ENCODE measurements around the gene HNRNPA0. TPM values are rescaled to one million over a fixed set of nuclear protein-coding genes. Genes with fewer than 3 reads are reported as not detected.

Gene HNRNPA0
- total and polyA plus RNA-seq, 2 of the 8 experiments (the other 6 are each of a cell fraction or from before 2014, with no cell fraction given): 22.0 to 71.3 TPM

DNA sequence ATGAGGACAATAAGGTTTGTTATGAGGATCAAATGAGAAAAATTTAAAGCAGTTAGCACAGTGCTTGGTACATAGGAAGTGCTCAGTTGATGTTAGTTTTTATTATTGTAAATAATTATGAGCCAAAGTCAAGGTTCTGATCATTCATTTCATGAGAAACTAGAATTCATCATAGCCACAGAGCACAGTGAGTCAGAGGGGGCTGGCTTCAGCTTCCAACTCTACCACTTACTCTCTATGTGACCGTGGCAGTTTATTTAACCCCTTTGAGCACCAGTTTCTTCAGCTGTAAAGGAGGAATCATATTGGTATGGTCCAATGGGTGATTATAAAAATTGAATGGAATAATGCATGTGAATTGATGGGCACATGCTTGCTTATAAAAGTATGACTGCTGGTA, 57.7 kb downstream of the HNRNPA0 start:
- H3K4me2 ChIP-seq (ENCODE audit: insufficient read depth in 1 of 2, low read depth in 2 of 2, low read length in 2 of 2): no peak overlapping the region
- no peak overlapping the region for H4K91ac ChIP-seq (replicated peaks; ENCODE audit: insufficient read length, low read length)
- H3K9ac ChIP-seq (replicated peaks in 1 of 4; ENCODE audit: extremely low read depth in 1 of 4, low read depth in 3 of 4, low read length in 3 of 4): no peak overlapping the region
- no peak overlapping the region for H2BK12ac ChIP-seq (ENCODE audit: low read depth, low read length)
- H2BK120ac ChIP-seq (replicated peaks; ENCODE audit: low read depth, low read length): no peak overlapping the region
- no peak overlapping the region for H3K4ac ChIP-seq (replicated peaks; ENCODE audit: insufficient read length, low read depth, low read length)
- H3K4me1 ChIP-seq (replicated peaks in 1 of 4; ENCODE audit: control insufficient read depth in 3 of 4, insufficient read depth in 4 of 4, low read length in 3 of 4): peaks cover 0 to 2% (median 0%) of the 10 kb centered on the region in 4 experiments; a peak in 3 of 7 replicates
- no peak overlapping the region for H3K4me3 ChIP-seq (ENCODE audit: extremely low read depth in 1 of 4, insufficient read depth in 2 of 4, low read depth in 3 of 4, low read length in 4 of 4)
- no peak overlapping the region for H3K27ac ChIP-seq (ENCODE audit: low read depth, low read length)
- H3K56ac ChIP-seq (replicated peaks; ENCODE audit: insufficient read length, low read depth, low read length): no peak overlapping the region
- H2AK5ac ChIP-seq (ENCODE audit: low read depth, low read length): no peak overlapping the region
- no peaks in the 10 kb centered on the region for H3K79me2 ChIP-seq (ENCODE audit: control insufficient read depth in 1 of 2, insufficient read depth in 2 of 2, low read length in 2 of 2)
- H2BK5ac ChIP-seq (ENCODE audit: low read depth, low read length): no peak overlapping the region
- H3K14ac ChIP-seq (ENCODE audit: insufficient read length): no peak overlapping the region
- H3K79me1 ChIP-seq (ENCODE audit: low read depth, low read length): no peaks in the 10 kb centered on the region
- no peak overlapping the region for H4K8ac ChIP-seq (ENCODE audit: extremely low read depth, insufficient read depth, low read length)
- CTCF ChIA-PET (ENCODE audit: partially characterized antibody): interaction anchor here (0.7 to 3.1 kb wide), 4 partner anchors 11 to 67 kb away, joined by 3 to 15 read pairs (median 8); no protein-coding TSS in a partner anchor
- H3K18ac ChIP-seq (ENCODE audit: extremely low read depth, low read length): no peak overlapping the region
- H4K5ac ChIP-seq (ENCODE audit: insufficient read length, low read depth, low read length): no peak overlapping the region
- FAIRE-seq (no peak), DNase-seq (ENCODE audit: low read depth in 1 of 2, low spot score in 2 of 2) (no peak)
- H3K9me3 ChIP-seq (ENCODE audit: insufficient read depth in 2 of 2, low read depth in 1 of 2, low read length in 1 of 2): no peaks in the 10 kb centered on the region
- WGBS, 2 experiments (ENCODE audit: extremely low coverage in 1 of 2, insufficient coverage in 1 of 2, insufficient read length in 1 of 2, insufficient replicate concordance in 2 of 2, low coverage in 1 of 2, low lambda C conversion rate in 2 of 2, missing lambda C conversion rate in 1 of 2): 0% methylated on average over 1 of the region's 1 CpG; no CpG with 5 or more reads in 1 of the 2 experiments
- H3K23ac ChIP-seq (ENCODE audit: insufficient read length): no peak overlapping the region
- H4K20me1 ChIP-seq (replicated peaks in 1 of 2; ENCODE audit: control insufficient read depth in 1 of 2, insufficient read depth in 2 of 2, low read length in 2 of 2): no peaks in the 10 kb centered on the region
- H3K36me3 ChIP-seq (ENCODE audit: control insufficient read depth in 2 of 4, insufficient read depth in 4 of 4, low read length in 3 of 4): peaks cover 0 to 6% (median 3%) of the 10 kb centered on the region in 4 experiments; a peak in 3 of 8 replicates
- H3K27me3 ChIP-seq (replicated peaks in 1 of 4; ENCODE audit: control insufficient read depth in 3 of 4, extremely low read depth in 1 of 4, insufficient read depth in 3 of 4, low read length in 3 of 4): no peaks in the 10 kb centered on the region
- H3K23me2 ChIP-seq (ENCODE audit: low read depth, low read length): no peaks in the 10 kb centered on the region
- no peak overlapping the region for H2BK20ac ChIP-seq (ENCODE audit: low read length)
- POLR2A ChIA-PET (ENCODE audit: partially characterized antibody): no interaction called here
- no peak overlapping the region for H2AFZ ChIP-seq (ENCODE audit: low read length)
- no peak overlapping the region for H2BK15ac ChIP-seq (ENCODE audit: low read length)
- no peak for TF ChIP-seq KDM4A (IDR thresholded peaks at IDR 0.05; ENCODE audit: low read depth, low read length, severe bottlenecking)
- no peak for TF ChIP-seq RNF2 (IDR thresholded peaks at IDR 0.05; ENCODE audit: borderline replicate concordance, low read depth, low read length, missing control alignments, poor library complexity, severe bottlenecking)
- no peak for TF ChIP-seq ZNF274 (IDR thresholded peaks at IDR 0.05; ENCODE audit: borderline replicate concordance, extremely low read depth, low read length)
- no peak for TF ChIP-seq TAF1 (IDR thresholded peaks at IDR 0.05; ENCODE audit: low read depth, low read length)
- no peak for TF ChIP-seq CHD2 (IDR thresholded peaks at IDR 0.05; ENCODE audit: low read length)
- TF ChIP-seq POU5F1 (IDR thresholded peaks at IDR 0.05; ENCODE audit: low read depth, low read length): no peak
- TF ChIP-seq HDAC2 (IDR thresholded peaks at IDR 0.05; ENCODE audit: borderline replicate concordance in 1 of 2, low read depth in 2 of 2, low read length in 2 of 2): no peak

Measured in H1 (cell line).